ENCODE results near the gene GRIK2.

DNA sequence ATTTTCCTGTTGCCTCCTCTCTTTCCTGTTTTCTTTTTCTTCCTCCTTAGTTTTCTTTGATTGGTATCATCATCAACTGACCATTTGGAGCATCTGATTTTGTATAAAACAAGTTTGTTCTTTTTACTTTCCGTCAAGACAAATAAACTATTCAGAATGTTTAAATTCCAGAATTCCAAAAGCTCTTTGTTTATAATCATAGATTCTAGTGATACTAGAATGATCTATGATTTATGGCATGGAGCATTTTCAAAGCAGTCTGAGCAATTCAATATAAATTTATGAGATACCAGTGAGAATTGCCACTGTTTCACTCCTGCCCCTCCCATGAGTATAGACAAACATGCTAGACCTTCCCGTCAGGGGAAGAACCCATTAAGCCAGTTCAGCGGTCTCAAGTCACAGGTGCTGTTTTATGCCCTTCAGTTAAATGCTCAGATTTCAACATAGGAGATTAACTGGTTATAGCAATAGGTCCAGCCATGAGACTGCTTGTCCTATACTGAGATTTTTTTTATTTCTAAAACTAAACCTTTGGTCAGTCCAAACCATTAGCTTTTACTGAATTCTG lies 60.7 kb downstream of the GRIK2 start:
- TF ChIP-seq, protein P1, sequence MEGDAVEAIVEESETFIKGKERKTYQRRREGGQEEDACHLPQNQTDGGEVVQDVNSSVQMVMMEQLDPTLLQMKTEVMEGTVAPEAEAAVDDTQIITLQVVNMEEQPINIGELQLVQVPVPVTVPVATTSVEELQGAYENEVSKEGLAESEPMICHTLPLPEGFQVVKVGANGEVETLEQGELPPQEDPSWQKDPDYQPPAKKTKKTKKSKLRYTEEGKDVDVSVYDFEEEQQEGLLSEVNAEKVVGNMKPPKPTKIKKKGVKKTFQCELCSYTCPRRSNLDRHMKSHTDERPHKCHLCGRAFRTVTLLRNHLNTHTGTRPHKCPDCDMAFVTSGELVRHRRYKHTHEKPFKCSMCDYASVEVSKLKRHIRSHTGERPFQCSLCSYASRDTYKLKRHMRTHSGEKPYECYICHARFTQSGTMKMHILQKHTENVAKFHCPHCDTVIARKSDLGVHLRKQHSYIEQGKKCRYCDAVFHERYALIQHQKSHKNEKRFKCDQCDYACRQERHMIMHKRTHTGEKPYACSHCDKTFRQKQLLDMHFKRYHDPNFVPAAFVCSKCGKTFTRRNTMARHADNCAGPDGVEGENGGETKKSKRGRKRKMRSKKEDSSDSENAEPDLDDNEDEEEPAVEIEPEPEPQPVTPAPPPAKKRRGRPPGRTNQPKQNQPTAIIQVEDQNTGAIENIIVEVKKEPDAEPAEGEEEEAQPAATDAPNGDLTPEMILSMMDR (IDR thresholded peaks at IDR 0.05) = no peak
- no peak for TF ChIP-seq EP300 (IDR thresholded peaks at IDR 0.05)

All from esophagus muscularis mucosa (tissue), 3 donors.